ENCODE results near the gene MARCHF9.
A peak's percentile ranks its signal among the peaks of the same experiment; 100 is the strongest.

MARCHF9 gene

GRCh38 chr12:57749061-57749460 lies 5.8 kb upstream of the MARCHF9 start:
- no peak for FAIRE-seq
- DNase-seq (ENCODE audit: insufficient read length, low spot score): no peak
- TF ChIP-seq, protein P1, sequence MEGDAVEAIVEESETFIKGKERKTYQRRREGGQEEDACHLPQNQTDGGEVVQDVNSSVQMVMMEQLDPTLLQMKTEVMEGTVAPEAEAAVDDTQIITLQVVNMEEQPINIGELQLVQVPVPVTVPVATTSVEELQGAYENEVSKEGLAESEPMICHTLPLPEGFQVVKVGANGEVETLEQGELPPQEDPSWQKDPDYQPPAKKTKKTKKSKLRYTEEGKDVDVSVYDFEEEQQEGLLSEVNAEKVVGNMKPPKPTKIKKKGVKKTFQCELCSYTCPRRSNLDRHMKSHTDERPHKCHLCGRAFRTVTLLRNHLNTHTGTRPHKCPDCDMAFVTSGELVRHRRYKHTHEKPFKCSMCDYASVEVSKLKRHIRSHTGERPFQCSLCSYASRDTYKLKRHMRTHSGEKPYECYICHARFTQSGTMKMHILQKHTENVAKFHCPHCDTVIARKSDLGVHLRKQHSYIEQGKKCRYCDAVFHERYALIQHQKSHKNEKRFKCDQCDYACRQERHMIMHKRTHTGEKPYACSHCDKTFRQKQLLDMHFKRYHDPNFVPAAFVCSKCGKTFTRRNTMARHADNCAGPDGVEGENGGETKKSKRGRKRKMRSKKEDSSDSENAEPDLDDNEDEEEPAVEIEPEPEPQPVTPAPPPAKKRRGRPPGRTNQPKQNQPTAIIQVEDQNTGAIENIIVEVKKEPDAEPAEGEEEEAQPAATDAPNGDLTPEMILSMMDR (IDR thresholded peaks at IDR 0.05; ENCODE audit: insufficient read depth, missing control alignments): no peak

- TF ChIP-seq, protein P1 (IDR thresholded peaks at IDR 0.05; ENCODE audit: insufficient read depth, missing control alignments): no peak
- DNase-seq (ENCODE audit: insufficient read length, low spot score): no peak
- no peak for FAIRE-seq
Observed at GRCh38 chr12:57750561-57751431, 4.1 kb upstream of the MARCHF9 start.

DNA sequence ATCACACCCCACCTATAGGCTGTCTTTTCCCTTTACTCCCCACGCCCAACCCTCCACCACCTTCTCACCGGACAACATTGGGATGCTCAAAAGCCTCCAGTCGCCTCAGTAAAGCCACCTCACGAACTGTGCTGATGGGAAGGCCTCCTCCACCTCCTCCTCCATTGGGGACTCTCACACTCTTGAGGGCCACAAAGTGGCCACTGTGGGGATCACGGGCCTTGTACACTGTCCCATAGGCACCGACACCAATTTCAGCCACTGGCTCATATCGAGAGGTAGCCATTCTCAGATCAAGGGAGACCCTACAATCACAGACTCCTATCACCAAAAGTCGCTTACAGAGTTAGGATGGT lies 3.5 kb upstream of the MARCHF9 start:
- TF ChIP-seq, protein P1 (IDR thresholded peaks at IDR 0.05; ENCODE audit: insufficient read depth, missing control alignments): no peak
- FAIRE-seq (no peak), DNase-seq (ENCODE audit: insufficient read length, low spot score) (no peak)

DNA sequence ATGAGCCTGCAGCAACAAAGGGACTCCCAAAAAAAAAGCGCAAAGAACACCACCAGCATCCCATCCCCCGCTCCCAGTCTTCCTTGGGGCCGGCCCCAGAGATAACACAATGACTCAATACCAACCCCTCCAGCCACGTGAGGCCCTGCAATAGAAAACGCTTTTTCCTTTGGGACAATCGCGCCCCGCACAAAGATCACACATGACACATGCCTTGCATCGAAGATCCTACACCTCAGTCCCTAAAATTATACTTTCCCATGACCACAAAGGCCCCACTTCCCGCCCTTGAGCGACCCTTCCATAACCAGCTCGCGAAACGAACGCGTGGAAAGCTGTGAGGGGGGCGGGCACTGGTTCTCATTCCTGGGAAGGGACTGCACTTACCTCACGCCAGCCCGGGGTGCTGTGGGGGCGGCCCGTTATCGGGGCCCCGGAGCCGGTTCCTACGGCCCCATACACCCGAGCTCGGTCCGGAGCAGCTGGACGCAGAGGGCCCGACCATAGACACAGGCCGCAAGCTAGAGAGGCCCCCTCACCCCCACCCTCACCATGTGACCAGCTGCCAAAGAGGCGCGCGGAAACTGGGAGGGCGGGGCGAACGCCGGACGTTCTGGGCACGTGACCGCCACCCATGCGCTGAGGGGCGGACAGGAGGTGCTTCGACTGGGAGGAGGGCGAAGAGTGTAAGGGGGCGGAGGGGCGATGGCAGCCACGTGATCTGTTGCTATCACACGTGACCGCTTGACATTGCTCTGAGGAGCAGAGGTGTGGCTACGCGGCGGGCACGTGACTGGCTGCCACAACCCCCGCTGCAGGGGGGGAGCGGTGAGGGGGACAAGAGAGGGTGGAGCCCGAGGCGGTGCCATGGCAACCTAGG lies 2.9 kb upstream of the MARCHF9 start, which contains the start of gene CDK4:
Gene CDK4 (minus strand): TSS at position 523 of the 880 bp plus-strand sequence. CDS start 593 bp downstream, outside the sequence.
- TF ChIP-seq, protein P1 (IDR thresholded peaks at IDR 0.05; ENCODE audit: insufficient read depth, missing control alignments): no peak
- DNase-seq (ENCODE audit: insufficient read length, low spot score) (peak; percentile 55), FAIRE-seq (no peak)

DNA sequence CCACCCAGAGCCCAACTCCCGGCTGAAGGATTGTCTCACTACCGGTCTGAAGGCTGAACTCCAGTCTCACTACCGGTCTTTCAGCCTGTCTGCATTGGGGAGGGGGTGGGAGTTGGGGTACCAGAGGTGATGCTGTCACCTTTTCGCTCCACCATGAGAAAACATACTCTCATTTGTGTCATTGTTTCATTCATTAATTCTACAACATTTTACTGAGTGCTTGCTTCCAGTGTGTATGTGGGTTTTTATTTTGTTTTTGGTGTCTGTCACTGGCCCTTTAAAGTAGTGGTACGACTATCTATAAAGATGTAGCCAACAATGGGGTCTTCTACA lies 2.3 kb upstream of the MARCHF9 start:
- TF ChIP-seq, protein P1 (IDR thresholded peaks at IDR 0.05; ENCODE audit: insufficient read depth, missing control alignments): no peak
- FAIRE-seq (no peak), DNase-seq (ENCODE audit: insufficient read length, low spot score) (no peak)

GRCh38 chr12:57753756-57754337 lies 1.1 kb upstream of the MARCHF9 start:
- DNase-seq (ENCODE audit: insufficient read length, low spot score) (no peak), FAIRE-seq (no peak)
- TF ChIP-seq, protein P1 (IDR thresholded peaks at IDR 0.05; ENCODE audit: insufficient read depth, missing control alignments): no peak
